GM12801 (cell line): ENCODE results near the gene POLR2E.

Source experiments
- CTCF ChIP-seq: IDR thresholded peaks from one replicate; pipeline ENCODE4 v1.5.1; 2011; ENCODE audit warnings: control low read depth; ENCODE audit not compliant: insufficient read length; ENCODE audit errors: extremely low read depth

The POLR2E gene

DNA sequence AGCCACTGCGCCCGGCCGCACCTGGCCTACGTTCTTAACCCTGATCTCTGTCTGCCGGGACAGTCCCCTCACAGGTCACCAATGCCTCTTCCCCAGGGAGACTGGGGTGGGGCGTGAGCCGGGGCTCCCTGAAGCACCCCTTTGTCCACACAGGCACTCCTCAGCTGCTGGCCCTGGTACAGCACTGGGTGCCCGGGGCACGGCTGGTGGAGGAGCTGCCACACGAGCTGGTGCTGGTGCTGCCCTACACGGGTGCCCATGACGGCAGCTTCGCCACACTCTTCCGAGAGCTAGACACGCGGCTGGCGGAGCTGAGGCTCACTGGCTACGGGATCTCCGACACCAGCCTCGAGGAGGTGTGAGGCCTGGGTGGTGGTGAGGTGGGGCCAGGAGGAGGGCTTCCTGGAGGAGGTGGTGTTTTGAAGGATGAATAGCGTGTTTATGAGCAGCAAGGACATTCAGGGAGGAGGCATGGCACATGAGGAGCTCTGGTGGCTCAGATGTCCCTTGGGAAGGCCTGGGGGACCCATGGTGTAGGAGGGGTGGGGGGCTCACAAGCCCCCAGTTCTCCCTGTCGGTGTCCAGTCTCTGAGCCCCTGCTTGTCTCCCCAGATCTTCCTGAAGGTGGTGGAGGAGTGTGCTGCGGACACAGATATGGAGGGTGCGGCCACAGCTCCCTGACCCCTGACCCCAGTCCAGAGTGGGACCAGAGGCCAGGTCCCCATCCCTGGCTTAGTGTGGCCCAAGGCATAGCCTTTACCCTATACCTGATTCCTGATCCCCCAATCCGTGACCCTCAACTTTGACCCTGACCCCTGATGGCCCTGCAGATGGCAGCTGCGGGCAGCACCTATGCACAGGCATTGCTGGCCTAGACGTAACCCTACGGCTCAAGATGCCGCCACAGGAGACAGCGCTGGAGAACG, 41.7 kb downstream of the POLR2E start:
- no peak for TF ChIP-seq CTCF

GRCh38 chr19:1052349-1052975, 42.7 kb downstream of the POLR2E start:
- TF ChIP-seq CTCF, result no peak

DNA sequence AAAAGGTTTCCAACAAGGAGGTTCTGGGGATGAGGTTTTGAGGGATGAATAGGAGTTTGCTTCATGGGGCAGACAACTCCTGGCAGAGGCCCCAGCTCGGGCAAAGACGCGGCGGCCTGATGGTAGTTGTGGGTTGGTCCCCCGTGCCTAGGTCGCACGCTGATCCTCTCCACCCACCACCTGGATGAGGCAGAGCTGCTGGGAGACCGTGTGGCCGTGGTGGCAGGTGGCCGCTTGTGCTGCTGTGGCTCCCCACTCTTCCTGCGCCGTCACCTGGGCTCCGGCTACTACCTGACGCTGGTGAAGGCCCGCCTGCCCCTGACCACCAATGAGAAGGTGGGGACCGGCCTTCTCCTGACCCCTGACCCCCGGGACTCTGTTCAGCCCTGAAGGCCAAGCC, 43.4 kb downstream of the POLR2E start:
- no peak for TF ChIP-seq CTCF

- no peak for TF ChIP-seq CTCF
Measured at GRCh38 chr19:1050989-1051788, 44.0 kb downstream of the POLR2E start.

GRCh38 chr19:1049800-1050199, 45.4 kb downstream of the POLR2E start:
- TF ChIP-seq CTCF, result no peak

DNA sequence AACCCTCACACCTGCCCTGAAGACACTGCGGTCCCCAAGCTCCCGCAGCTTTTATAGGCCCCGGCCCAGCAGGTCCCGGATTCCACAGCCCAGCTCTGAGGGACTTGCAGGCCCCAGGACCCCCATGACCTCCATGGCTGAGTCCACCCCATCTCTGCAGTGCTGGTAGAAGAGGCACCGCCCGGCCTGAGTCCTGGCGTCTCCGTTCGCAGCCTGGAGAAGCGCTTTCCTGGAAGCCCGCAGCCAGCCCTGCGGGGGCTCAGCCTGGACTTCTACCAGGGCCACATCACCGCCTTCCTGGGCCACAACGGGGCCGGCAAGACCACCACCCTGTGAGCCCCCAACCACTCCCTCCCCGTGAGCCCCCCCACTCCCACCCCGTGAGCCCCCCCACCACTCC, 46.1 kb downstream of the POLR2E start:
- TF ChIP-seq CTCF, result no peak

- no peak for TF ChIP-seq CTCF
Measured at GRCh38 chr19:1047696-1048147, 47.5 kb downstream of the POLR2E start.
